ENCODE results near the gene DLG2.
"Not testable (repeated sequence)": the region's sequence is repeated elsewhere in the genome, so short reads cannot be mapped to it uniquely, and the experiment has no call there.

The DLG2 gene

DNA sequence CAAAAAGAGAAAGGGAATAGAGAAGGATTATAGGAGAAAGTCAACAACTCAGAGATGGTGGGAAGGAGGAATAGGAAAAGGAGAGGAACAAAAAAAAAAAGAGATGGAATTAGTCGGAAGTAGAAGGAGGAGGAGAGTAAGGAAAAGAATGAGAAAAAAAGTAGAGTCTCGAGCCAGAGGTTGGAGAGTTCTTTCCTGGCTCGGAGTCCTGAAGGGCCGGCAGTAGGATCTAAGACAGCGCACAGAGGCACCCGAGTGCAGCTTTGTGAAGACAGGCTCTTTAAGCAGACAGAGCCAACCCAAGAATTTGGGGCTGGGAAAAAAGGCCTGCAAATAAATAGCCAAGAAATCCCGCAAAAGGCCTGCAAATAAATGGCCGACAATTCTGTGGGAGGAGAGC is 2170.6 kb downstream of the DLG2 start:
- H3K4me3 ChIP-seq (replicated peaks in 1 of 2; ENCODE audit: low read depth in 2 of 2, low read length in 2 of 2): no peak overlapping the region
- no peak for DNase-seq (ENCODE audit: low read depth in 2 of 2)
- TF ChIP-seq, protein P1, sequence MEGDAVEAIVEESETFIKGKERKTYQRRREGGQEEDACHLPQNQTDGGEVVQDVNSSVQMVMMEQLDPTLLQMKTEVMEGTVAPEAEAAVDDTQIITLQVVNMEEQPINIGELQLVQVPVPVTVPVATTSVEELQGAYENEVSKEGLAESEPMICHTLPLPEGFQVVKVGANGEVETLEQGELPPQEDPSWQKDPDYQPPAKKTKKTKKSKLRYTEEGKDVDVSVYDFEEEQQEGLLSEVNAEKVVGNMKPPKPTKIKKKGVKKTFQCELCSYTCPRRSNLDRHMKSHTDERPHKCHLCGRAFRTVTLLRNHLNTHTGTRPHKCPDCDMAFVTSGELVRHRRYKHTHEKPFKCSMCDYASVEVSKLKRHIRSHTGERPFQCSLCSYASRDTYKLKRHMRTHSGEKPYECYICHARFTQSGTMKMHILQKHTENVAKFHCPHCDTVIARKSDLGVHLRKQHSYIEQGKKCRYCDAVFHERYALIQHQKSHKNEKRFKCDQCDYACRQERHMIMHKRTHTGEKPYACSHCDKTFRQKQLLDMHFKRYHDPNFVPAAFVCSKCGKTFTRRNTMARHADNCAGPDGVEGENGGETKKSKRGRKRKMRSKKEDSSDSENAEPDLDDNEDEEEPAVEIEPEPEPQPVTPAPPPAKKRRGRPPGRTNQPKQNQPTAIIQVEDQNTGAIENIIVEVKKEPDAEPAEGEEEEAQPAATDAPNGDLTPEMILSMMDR (IDR thresholded peaks at IDR 0.05; ENCODE audit: low read depth, low read length): no peak

DNA sequence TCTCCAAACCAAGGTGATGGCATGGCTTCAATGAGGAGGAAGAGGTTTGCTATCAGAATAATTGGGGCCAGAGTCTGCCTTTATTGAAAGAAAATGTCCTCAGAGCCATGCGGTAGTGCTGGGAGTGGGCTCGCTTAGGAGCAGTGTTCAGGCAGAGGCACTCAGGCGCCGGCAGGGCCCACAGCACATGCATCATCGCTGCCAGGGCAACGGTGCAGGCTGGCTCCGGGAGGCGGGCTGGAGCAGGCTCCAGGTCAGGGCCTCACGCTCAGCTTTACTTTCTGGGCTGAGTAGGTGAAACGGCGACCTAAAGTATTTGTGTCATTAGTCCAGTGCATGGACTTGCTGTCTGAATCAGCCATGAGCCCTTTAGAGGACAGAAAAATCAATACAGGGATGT is 2171.1 kb downstream of the DLG2 start:
- H3K4me3 ChIP-seq (replicated peaks in 1 of 2; ENCODE audit: low read depth in 2 of 2, low read length in 2 of 2): no peak overlapping the region
- no peak for DNase-seq (ENCODE audit: low read depth in 2 of 2)
- TF ChIP-seq, protein P1 (IDR thresholded peaks at IDR 0.05; ENCODE audit: low read depth, low read length): no peak

- H3K4me3 ChIP-seq (replicated peaks in 1 of 2; ENCODE audit: low read depth in 2 of 2, low read length in 2 of 2): no peak overlapping the region
- TF ChIP-seq, protein P1 (IDR thresholded peaks at IDR 0.05; ENCODE audit: low read depth, low read length): no peak
Observed at GRCh38 chr11:83455356-83455755, 2171.8 kb downstream of the DLG2 start.

GRCh38 chr11:83454674-83455073 is 2172.5 kb downstream of the DLG2 start:
- no peak overlapping the region for H3K4me3 ChIP-seq (replicated peaks in 1 of 2; ENCODE audit: low read depth in 2 of 2, low read length in 2 of 2)
- TF ChIP-seq, protein P1 (IDR thresholded peaks at IDR 0.05; ENCODE audit: low read depth, low read length): no peak
- no peak for DNase-seq (ENCODE audit: low read depth in 2 of 2)

More at GRCh38 chr11:83455356-83455755, 2171.8 kb downstream of the DLG2 start:
- no peak for DNase-seq (ENCODE audit: low read depth in 2 of 2)

GRCh38 chr11:83449338-83449913 is 2177.7 kb downstream of the DLG2 start:
- no peak overlapping the region for H3K4me3 ChIP-seq (replicated peaks in 1 of 2; ENCODE audit: low read depth in 2 of 2, low read length in 2 of 2)
- TF ChIP-seq, protein P1 (IDR thresholded peaks at IDR 0.05; ENCODE audit: low read depth, low read length): no peak
- no peak for DNase-seq (ENCODE audit: low read depth in 2 of 2)

GRCh38 chr11:83448686-83449085 is 2178.5 kb downstream of the DLG2 start:
- DNase-seq (ENCODE audit: low read depth in 2 of 2): no peak
- H3K4me3 ChIP-seq (replicated peaks in 1 of 2; ENCODE audit: low read depth in 2 of 2, low read length in 2 of 2): no peak overlapping the region
- TF ChIP-seq, protein P1 (IDR thresholded peaks at IDR 0.05; ENCODE audit: low read depth, low read length): no peak

- not testable (repeated sequence) for H3K4me3 ChIP-seq (replicated peaks in 1 of 2; ENCODE audit: low read depth in 2 of 2, low read length in 2 of 2); DNase-seq (ENCODE audit: low read depth in 2 of 2)
Observed at GRCh38 chr11:83443880-83444279, 2183.3 kb downstream of the DLG2 start.
